Renal cortex interstitium (tissue), 11 donors: ENCODE results near the gene DPM3. TPM values are rescaled to one million over a fixed set of nuclear protein-coding genes. Genes with fewer than 3 reads are reported as not detected.

Source experiments
- DNase-seq, 11 donors: peaks; one replicate each; pipeline ENCODE4 v3.0.0-alpha.2; 2013; ENCODE audit warnings: low read depth in 9 of 11, low spot score in 4 of 11; ENCODE audit errors: extremely low read depth in 1 of 11
- polyA plus RNA-seq, 3 donors: library from polyadenylated mRNA; unstranded; fragments of 120-200 nt; gene quantifications; one replicate each; pipeline ENCODE4 v1.2.1, GENCODE V29; 2013; ENCODE audit not compliant: insufficient read length in 3 of 3

The DPM3 gene
- polyA plus RNA-seq, 3 donors = 33.0 to 50.0 (median 46.7) TPM

DNA sequence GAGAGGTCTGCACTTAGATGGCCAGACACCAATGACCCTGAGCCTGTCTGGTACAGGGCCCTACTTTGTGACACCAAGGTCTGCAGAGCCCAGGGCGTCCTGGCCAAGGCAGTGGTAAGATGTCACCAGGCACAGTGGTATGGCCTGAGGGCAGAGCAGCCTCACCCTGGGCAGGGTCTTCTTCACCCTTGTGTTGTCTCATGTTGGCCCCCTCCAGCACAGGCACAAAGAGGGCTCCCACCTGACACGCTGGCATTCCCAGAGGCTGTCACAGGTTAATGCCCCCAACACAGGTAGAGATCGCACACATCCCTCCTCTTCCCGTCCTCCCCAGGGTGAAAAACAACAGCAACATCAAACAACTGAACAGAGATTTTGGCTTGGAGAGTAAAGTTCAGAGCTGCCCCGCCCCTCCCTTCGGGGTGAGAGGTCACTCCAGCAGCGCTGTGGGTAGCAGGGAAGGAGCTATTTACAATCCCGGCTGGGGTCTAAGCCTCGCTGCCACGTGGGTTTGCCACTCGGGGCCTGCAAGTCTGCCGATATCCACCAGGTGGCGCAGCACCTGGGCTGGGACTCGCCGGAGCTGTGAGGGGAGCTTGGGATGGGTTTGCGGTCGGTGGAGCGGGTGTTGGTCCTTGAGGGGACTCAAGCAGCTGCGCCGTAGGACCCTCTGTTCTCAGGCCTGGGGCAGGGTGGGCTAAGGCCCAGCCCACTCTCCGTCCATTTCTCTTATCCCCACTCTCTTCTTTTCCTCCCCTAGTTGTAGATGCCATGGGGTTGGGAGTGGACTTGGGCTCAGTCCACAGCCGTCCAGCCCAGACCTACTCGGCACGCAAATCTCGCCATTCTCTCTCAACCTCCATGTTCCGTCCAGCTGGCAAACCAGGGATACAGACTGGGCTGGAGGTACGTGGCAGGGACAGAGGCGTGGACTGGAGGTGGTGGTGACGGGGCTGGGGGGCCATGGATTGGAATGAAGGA is 49.0 kb downstream of the DPM3 start:
- peak in 2 of 11 donors; percentile 69 to 76 for DNase-seq

Other genes with a start within 250 kb of the DPM3 start
- gene PMVK, start 203.8 kb downstream of the DPM3 start, polyA plus RNA-seq = 10 to 100 TPM; 37.9 to 48.3 (median 40.7) TPM
- 10 to 100 TPM; 56.2 to 80.8 (median 70.4) TPM for gene PBXIP1, start 184.4 kb downstream of the DPM3 start, polyA plus RNA-seq
- 10 to 100 TPM; 41.5 to 48.0 (median 43.6) TPM for gene PYGO2, start 178.7 kb downstream of the DPM3 start, polyA plus RNA-seq
- gene SHC1, start 169.8 kb downstream of the DPM3 start, polyA plus RNA-seq = 10 to 100 TPM; 73.4 to 84.2 (median 83.4) TPM
- 100 to 1,000 TPM in 2 of 3 donors, 10 to 100 TPM in 1; 80.2 to 111 (median 109) TPM for gene CKS1B, start 165.8 kb downstream of the DPM3 start, polyA plus RNA-seq
- gene FLAD1, start 157.2 kb downstream of the DPM3 start, polyA plus RNA-seq = 10 to 100 TPM; 26.1 to 34.1 (median 31.6) TPM
- gene LENEP, start 146.9 kb downstream of the DPM3 start, polyA plus RNA-seq = 1 to 10 TPM in 1 of 3 donors, under 1 TPM in 2; 0.42 to 1.6 (median 0.53) TPM
- gene ZBTB7B, start 137.7 kb downstream of the DPM3 start, polyA plus RNA-seq = 10 to 100 TPM; 12.6 to 18.6 (median 14.5) TPM
- 1 to 10 TPM; 1.3 to 3.2 (median 2.1) TPM for gene DCST2, start 106.8 kb downstream of the DPM3 start, polyA plus RNA-seq
- under 1 TPM; 0.12 to 0.61 (median 0.32) TPM for gene DCST1, start 106.7 kb downstream of the DPM3 start, polyA plus RNA-seq
- gene ADAM15, start 89.2 kb downstream of the DPM3 start, polyA plus RNA-seq = 10 to 100 TPM; 31.5 to 61.4 (median 57.2) TPM
- 10 to 100 TPM; 18.5 to 21.2 (median 19.1) TPM for gene EFNA4, start 76.8 kb downstream of the DPM3 start, polyA plus RNA-seq
- 1 to 10 TPM; 6.7 to 7.2 (median 7.2) TPM for gene EFNA3, start 61.7 kb downstream of the DPM3 start, polyA plus RNA-seq
- gene EFNA1, start 12.7 kb downstream of the DPM3 start, polyA plus RNA-seq = 10 to 100 TPM; 60.4 to 78.9 (median 65.0) TPM
- 10 to 100 TPM; 48.7 to 64.8 (median 55.5) TPM for gene SLC50A1, start 4.7 kb downstream of the DPM3 start, polyA plus RNA-seq
- gene KRTCAP2, start 32.8 kb upstream of the DPM3 start, polyA plus RNA-seq = 100 to 1,000 TPM; 142 to 152 (median 147) TPM
- gene TRIM46, start 33.3 kb upstream of the DPM3 start, polyA plus RNA-seq = 1 to 10 TPM; 3.2 to 5.7 (median 4.0) TPM
- gene THBS3, start 67.4 kb upstream of the DPM3 start, polyA plus RNA-seq = 10 to 100 TPM; 35.1 to 51.0 (median 35.4) TPM
- gene MTX1, start 68.2 kb upstream of the DPM3 start, polyA plus RNA-seq = 10 to 100 TPM; 37.0 to 47.7 (median 41.8) TPM
- gene ENTREP3, start 115.0 kb upstream of the DPM3 start, polyA plus RNA-seq = 10 to 100 TPM; 20.9 to 31.5 (median 28.1) TPM
- gene SCAMP3, start 121.8 kb upstream of the DPM3 start, polyA plus RNA-seq = 10 to 100 TPM; 52.0 to 65.1 (median 61.8) TPM
- gene CLK2, start 133.0 kb upstream of the DPM3 start, polyA plus RNA-seq = 10 to 100 TPM; 78.3 to 96.6 (median 82.5) TPM
- 10 to 100 TPM; 11.5 to 14.0 (median 11.8) TPM for gene HCN3, start 136.9 kb upstream of the DPM3 start, polyA plus RNA-seq
- gene PKLR, start 160.9 kb upstream of the DPM3 start, polyA plus RNA-seq = 1 to 10 TPM; 7.5 to 9.1 (median 8.8) TPM
- gene FDPS, start 168.3 kb upstream of the DPM3 start, polyA plus RNA-seq = 100 to 1,000 TPM; 169 to 212 (median 174) TPM
- 10 to 100 TPM; 30.2 to 38.1 (median 34.2) TPM for gene RUSC1, start 180.4 kb upstream of the DPM3 start, polyA plus RNA-seq